GM19467 (cell line): Measurements from ENCODE around the gene HDHD2.
A peak's percentile ranks its signal among the peaks of the same experiment; 100 is the strongest.

ENCODE experiments used
- ATAC-seq: cut with Tn5 transposase; IDR thresholded peaks from one replicate; pipeline ENCODE4 v1.9.1; 2021; ENCODE audit warnings: mild to moderate bottlenecking, moderate library complexity; ENCODE audit not compliant: unreplicated experiment

Gene HDHD2

GRCh38 chr18:47149457-47150028 is 757 bp downstream of the HDHD2 start:
- ATAC-seq = no peak

GRCh38 chr18:47146206-47146605 is 4.1 kb downstream of the HDHD2 start:
- no peak for ATAC-seq

- ATAC-seq = no peak
These were observed 6.3 kb downstream of the HDHD2 start for GRCh38 chr18:47143899-47144485.

- ATAC-seq = no peak
These were observed 7.1 kb downstream of the HDHD2 start for GRCh38 chr18:47143153-47143552.

GRCh38 chr18:47141289-47141688 is 9.0 kb downstream of the HDHD2 start:
- ATAC-seq = no peak

GRCh38 chr18:47121146-47121545 is 29.2 kb downstream of the HDHD2 start:
- ATAC-seq = no peak

GRCh38 chr18:47120428-47120827 is 29.9 kb downstream of the HDHD2 start:
- ATAC-seq = peak; percentile 67

- no peak for ATAC-seq
These were observed 31.3 kb downstream of the HDHD2 start for GRCh38 chr18:47118981-47119380.

GRCh38 chr18:47115205-47115604 is 35.1 kb downstream of the HDHD2 start:
- no peak for ATAC-seq

GRCh38 chr18:47113796-47114540 is 36.3 kb downstream of the HDHD2 start:
- ATAC-seq = no peak

- no peak for ATAC-seq
These were observed 39.6 kb downstream of the HDHD2 start for GRCh38 chr18:47110492-47111274.

- ATAC-seq = no peak
These were observed 40.6 kb downstream of the HDHD2 start for GRCh38 chr18:47109720-47110119.

- ATAC-seq = no peak
These were observed 41.3 kb downstream of the HDHD2 start for GRCh38 chr18:47108998-47109405.

- ATAC-seq = no peak
These were observed 41.9 kb downstream of the HDHD2 start for GRCh38 chr18:47108373-47108772.

- peak; percentile 58 for ATAC-seq
These were observed 50.0 kb downstream of the HDHD2 start for GRCh38 chr18:47100212-47100831.

- no peak for ATAC-seq
These were observed 54.5 kb downstream of the HDHD2 start for GRCh38 chr18:47095810-47096209.

GRCh38 chr18:47087676-47088075 is 62.6 kb downstream of the HDHD2 start:
- no peak for ATAC-seq

GRCh38 chr18:47081578-47081977 is 68.7 kb downstream of the HDHD2 start:
- no peak for ATAC-seq

- no peak for ATAC-seq
These were observed 69.4 kb downstream of the HDHD2 start for GRCh38 chr18:47080872-47081271.

GRCh38 chr18:47077111-47077510 is 73.2 kb downstream of the HDHD2 start:
- ATAC-seq = no peak
